Measurements from ENCODE around the gene CDK16.

CDK16 gene

GRCh38 chrX:47179221-47179927, 39.1 kb upstream of the CDK16 start:
- Histone ChIP-seq H3K79me2 (no peaks in the 10 kb centered on the region), H3K4me1 (no peaks in the 10 kb centered on the region), H2AFZ (no peak overlapping the region), H3K27ac (no peak overlapping the region), H3K4me2 (ENCODE audit: low read length) (no peak overlapping the region), H3K9ac (no peak overlapping the region), H3K4me3 (ENCODE audit: low read depth, low read length) (no peak overlapping the region), H3K9me3 (ENCODE audit: control insufficient read depth, low read length) (no peaks in the 10 kb centered on the region), H3K36me3 (ENCODE audit: control insufficient read depth, insufficient read depth, low read length) (no peaks in the 10 kb centered on the region), H3K27me3 (ENCODE audit: control insufficient read depth, insufficient read depth, low read length) (no peaks in the 10 kb centered on the region)
- TF ChIP-seq, protein P1, sequence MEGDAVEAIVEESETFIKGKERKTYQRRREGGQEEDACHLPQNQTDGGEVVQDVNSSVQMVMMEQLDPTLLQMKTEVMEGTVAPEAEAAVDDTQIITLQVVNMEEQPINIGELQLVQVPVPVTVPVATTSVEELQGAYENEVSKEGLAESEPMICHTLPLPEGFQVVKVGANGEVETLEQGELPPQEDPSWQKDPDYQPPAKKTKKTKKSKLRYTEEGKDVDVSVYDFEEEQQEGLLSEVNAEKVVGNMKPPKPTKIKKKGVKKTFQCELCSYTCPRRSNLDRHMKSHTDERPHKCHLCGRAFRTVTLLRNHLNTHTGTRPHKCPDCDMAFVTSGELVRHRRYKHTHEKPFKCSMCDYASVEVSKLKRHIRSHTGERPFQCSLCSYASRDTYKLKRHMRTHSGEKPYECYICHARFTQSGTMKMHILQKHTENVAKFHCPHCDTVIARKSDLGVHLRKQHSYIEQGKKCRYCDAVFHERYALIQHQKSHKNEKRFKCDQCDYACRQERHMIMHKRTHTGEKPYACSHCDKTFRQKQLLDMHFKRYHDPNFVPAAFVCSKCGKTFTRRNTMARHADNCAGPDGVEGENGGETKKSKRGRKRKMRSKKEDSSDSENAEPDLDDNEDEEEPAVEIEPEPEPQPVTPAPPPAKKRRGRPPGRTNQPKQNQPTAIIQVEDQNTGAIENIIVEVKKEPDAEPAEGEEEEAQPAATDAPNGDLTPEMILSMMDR (IDR thresholded peaks at IDR 0.05): no peak

DNA sequence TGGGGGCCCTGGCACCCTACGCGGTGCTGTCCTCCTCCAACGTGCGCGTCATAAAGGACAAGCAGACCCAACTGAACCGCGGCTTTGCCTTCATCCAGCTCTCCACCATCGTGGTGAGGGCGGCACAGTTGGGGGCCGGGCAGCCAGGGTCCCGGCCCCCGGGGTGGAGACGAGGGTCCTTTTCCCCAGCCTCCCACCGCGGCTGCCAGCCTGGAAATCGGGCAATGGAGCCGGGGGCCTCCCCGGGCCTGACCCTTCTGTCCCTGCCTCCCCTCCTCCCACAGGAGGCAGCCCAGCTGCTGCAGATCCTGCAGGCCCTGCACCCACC, 38.6 kb upstream of the CDK16 start:
- no peak overlapping the region for H3K27ac ChIP-seq
- H3K79me2 ChIP-seq: no peaks in the 10 kb centered on the region
- H3K27me3 ChIP-seq (ENCODE audit: control insufficient read depth, insufficient read depth, low read length): no peaks in the 10 kb centered on the region
- TF ChIP-seq, protein P1 (IDR thresholded peaks at IDR 0.05): no peak
- no peak overlapping the region for H2AFZ ChIP-seq
- no peak overlapping the region for H3K4me3 ChIP-seq (ENCODE audit: low read depth, low read length)
- H3K36me3 ChIP-seq (ENCODE audit: control insufficient read depth, insufficient read depth, low read length): no peaks in the 10 kb centered on the region
- H3K4me2 ChIP-seq (ENCODE audit: low read length): no peak overlapping the region
- H3K4me1 ChIP-seq: no peaks in the 10 kb centered on the region
- no peaks in the 10 kb centered on the region for H3K9me3 ChIP-seq (ENCODE audit: control insufficient read depth, low read length)
- no peak overlapping the region for H3K9ac ChIP-seq

GRCh38 chrX:47180346-47180745, 38.1 kb upstream of the CDK16 start:
- Histone ChIP-seq H3K4me1 (no peaks in the 10 kb centered on the region), H2AFZ (no peak overlapping the region), H3K27me3 (ENCODE audit: control insufficient read depth, insufficient read depth, low read length) (no peaks in the 10 kb centered on the region), H3K36me3 (ENCODE audit: control insufficient read depth, insufficient read depth, low read length) (no peaks in the 10 kb centered on the region), H3K4me3 (ENCODE audit: low read depth, low read length) (no peak overlapping the region), H3K4me2 (ENCODE audit: low read length) (no peak overlapping the region), H3K27ac (no peak overlapping the region), H3K9ac (no peak overlapping the region), H3K79me2 (no peaks in the 10 kb centered on the region), H3K9me3 (ENCODE audit: control insufficient read depth, low read length) (no peaks in the 10 kb centered on the region)
- TF ChIP-seq, protein P1 (IDR thresholded peaks at IDR 0.05): no peak

GRCh38 chrX:47181301-47181700, 37.2 kb upstream of the CDK16 start:
- H3K27ac ChIP-seq: no peak overlapping the region
- no peak overlapping the region for H3K4me3 ChIP-seq (ENCODE audit: low read depth, low read length)
- no peaks in the 10 kb centered on the region for H3K4me1 ChIP-seq
- no peaks in the 10 kb centered on the region for H3K9me3 ChIP-seq (ENCODE audit: control insufficient read depth, low read length)
- no peaks in the 10 kb centered on the region for H3K27me3 ChIP-seq (ENCODE audit: control insufficient read depth, insufficient read depth, low read length)
- H3K4me2 ChIP-seq (ENCODE audit: low read length): no peak overlapping the region
- H2AFZ ChIP-seq: no peak overlapping the region
- no peak overlapping the region for H3K9ac ChIP-seq
- no peaks in the 10 kb centered on the region for H3K36me3 ChIP-seq (ENCODE audit: control insufficient read depth, insufficient read depth, low read length)
- TF ChIP-seq, protein P1 (IDR thresholded peaks at IDR 0.05): no peak
- H3K79me2 ChIP-seq: no peaks in the 10 kb centered on the region

DNA sequence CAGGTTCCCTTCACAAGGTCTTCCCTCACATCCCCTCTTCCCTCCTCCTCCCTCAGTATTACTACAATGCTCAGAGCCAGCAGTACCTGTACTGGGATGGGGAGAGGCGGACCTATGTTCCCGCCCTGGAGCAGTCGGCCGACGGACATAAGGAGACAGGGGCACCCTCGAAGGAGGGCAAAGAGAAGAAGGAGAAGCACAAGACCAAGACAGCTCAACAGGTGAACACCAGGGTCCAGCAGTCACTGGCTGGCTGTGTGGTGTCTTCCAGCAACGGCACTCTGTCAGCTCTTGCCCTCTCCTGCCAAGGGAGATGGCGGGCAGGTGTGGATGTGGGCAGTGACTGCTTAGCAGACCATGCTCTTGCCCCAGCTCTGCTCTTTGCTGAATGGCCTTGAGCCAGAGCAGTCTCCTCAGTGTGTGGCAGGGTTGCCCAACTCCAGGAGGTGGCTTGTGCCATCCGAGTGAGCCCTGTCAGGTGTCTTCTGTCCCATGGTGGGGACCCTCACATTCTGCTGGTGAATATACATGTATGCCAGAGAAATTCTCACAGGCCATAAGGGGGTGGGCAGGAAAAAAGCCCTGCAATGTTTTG, 36.3 kb upstream of the CDK16 start:
- Histone ChIP-seq H3K9ac (no peak overlapping the region), H3K27me3 (ENCODE audit: control insufficient read depth, insufficient read depth, low read length) (no peaks in the 10 kb centered on the region), H2AFZ (no peak overlapping the region), H3K36me3 (ENCODE audit: control insufficient read depth, insufficient read depth, low read length) (no peaks in the 10 kb centered on the region), H3K4me3 (ENCODE audit: low read depth, low read length) (no peak overlapping the region), H3K4me1 (peaks cover 2% of the 10 kb centered on the region), H3K79me2 (no peaks in the 10 kb centered on the region), H3K9me3 (ENCODE audit: control insufficient read depth, low read length) (no peaks in the 10 kb centered on the region), H3K27ac (no peak overlapping the region), H3K4me2 (ENCODE audit: low read length) (no peak overlapping the region)
- TF ChIP-seq, protein P1 (IDR thresholded peaks at IDR 0.05): no peak
